GM13977 (cell line): ENCODE data around the gene ELAPOR2.
"Not testable (repeated sequence)": the region's sequence is repeated elsewhere in the genome, so short reads cannot be mapped to it uniquely, and the experiment has no call there.

ENCODE experiments used
- DNase-seq: peaks from one replicate; pipeline ENCODE4 v3.0.0; 2012; ENCODE audit warnings: low spot score
- CTCF ChIP-seq: IDR thresholded peaks from 2 replicates; pipeline ENCODE4 v1.5.1; 2012; ENCODE audit warnings: mild to moderate bottlenecking, control low read depth; ENCODE audit not compliant: insufficient read depth; ENCODE audit errors: extremely low read depth, missing control alignments
- in situ Hi-C: fragments of 300-500 bp; cut with MboI; formaldehyde crosslinking; loops from one replicate; pipeline ENCODE4 v1.12.0; 2022; ENCODE audit warnings: low sequenced_read_pairs, low pct_unique_long_range_greater_than_20kb, mixed read lengths, inconsistent platforms; ENCODE audit not compliant: unreplicated experiment

ELAPOR2 gene

GRCh38 chr7:87059525-87060287 is at the start of gene ELAPOR2:
ELAPOR2 (minus strand) TSS chr7:87059654; CDS start chr7:87059513, 141 bp downstream.
- TF ChIP-seq CTCF, result peak; percentile 87
- in situ Hi-C loops, result loop anchor here (10.0 kb wide), 1 partner anchor 125 kb away; no protein-coding TSS in a partner anchor
- DNase-seq, result peak; percentile 91

GRCh38 chr7:87107949-87108776 is 48.7 kb upstream of the ELAPOR2 start:
- DNase-seq, result no peak
- no peak for TF ChIP-seq CTCF
- in situ Hi-C loops, result no loop called here

- in situ Hi-C loops, result no loop called here
- no peak for DNase-seq
- no peak for TF ChIP-seq CTCF
These were observed 47.6 kb upstream of the ELAPOR2 start for GRCh38 chr7:87106974-87107612.

- TF ChIP-seq CTCF, result no peak
- DNase-seq, result no peak
- in situ Hi-C loops, result no loop called here
These were observed 45.9 kb upstream of the ELAPOR2 start for GRCh38 chr7:87105401-87105800.

GRCh38 chr7:87100326-87100725 is 40.9 kb upstream of the ELAPOR2 start:
- in situ Hi-C loops, result no loop called here
- DNase-seq, result no peak
- TF ChIP-seq CTCF, result no peak

GRCh38 chr7:87097375-87097774 is 37.9 kb upstream of the ELAPOR2 start:
- DNase-seq, in situ Hi-C loops: not testable (repeated sequence)
